PC-9 (cell line): ENCODE results near the gene COL4A1.

Source experiments
- EZH2 ChIP-seq: fragments of 200-600 bp; sonication (generic); IDR thresholded peaks from 2 replicates; pipeline ENCODE4 v1.8.0; 2017; ENCODE audit warnings: antibody characterized with exemption, low read depth
- TF ChIP-seq, protein P1 (sequence below): fragments of 200-600 bp; sonication (generic); conservative IDR thresholded peaks from 2 replicates; pipeline ENCODE4 v1.6.1; 2017; ENCODE audit warnings: mixed run types, antibody characterized with exemption, mild to moderate bottlenecking, moderate library complexity

DNA sequence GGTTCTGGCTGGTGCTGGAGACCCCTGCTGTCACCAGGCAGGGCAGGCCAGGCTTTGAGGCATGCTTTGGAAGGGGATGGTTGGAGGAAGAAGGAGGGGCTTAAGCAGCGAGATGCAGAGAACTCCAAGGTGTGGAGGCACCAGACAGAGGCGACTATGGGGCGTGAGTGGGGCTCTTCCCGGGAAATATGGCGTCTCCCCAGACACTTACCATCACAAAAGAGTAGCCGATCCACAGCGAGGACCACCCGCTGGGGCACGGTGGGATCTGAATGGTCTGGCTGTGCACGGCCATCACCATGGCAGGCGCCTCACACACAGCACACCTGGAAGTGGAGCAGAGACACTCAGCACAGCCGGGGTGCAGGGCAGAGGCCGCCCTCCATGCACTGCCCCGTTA lies 151.9 kb downstream of the COL4A1 start:
- TF ChIP-seq, protein P1, sequence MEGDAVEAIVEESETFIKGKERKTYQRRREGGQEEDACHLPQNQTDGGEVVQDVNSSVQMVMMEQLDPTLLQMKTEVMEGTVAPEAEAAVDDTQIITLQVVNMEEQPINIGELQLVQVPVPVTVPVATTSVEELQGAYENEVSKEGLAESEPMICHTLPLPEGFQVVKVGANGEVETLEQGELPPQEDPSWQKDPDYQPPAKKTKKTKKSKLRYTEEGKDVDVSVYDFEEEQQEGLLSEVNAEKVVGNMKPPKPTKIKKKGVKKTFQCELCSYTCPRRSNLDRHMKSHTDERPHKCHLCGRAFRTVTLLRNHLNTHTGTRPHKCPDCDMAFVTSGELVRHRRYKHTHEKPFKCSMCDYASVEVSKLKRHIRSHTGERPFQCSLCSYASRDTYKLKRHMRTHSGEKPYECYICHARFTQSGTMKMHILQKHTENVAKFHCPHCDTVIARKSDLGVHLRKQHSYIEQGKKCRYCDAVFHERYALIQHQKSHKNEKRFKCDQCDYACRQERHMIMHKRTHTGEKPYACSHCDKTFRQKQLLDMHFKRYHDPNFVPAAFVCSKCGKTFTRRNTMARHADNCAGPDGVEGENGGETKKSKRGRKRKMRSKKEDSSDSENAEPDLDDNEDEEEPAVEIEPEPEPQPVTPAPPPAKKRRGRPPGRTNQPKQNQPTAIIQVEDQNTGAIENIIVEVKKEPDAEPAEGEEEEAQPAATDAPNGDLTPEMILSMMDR, result no peak
- no peak for TF ChIP-seq EZH2
